HG02642 (cell line): ENCODE results near the gene LEFTY1.

Experiments used
- ATAC-seq: cut with Tn5 transposase; IDR thresholded peaks from one replicate; pipeline ENCODE4 v1.9.1; 2021; ENCODE audit warnings: mild to moderate bottlenecking; ENCODE audit not compliant: unreplicated experiment, poor library complexity

The LEFTY1 gene

DNA sequence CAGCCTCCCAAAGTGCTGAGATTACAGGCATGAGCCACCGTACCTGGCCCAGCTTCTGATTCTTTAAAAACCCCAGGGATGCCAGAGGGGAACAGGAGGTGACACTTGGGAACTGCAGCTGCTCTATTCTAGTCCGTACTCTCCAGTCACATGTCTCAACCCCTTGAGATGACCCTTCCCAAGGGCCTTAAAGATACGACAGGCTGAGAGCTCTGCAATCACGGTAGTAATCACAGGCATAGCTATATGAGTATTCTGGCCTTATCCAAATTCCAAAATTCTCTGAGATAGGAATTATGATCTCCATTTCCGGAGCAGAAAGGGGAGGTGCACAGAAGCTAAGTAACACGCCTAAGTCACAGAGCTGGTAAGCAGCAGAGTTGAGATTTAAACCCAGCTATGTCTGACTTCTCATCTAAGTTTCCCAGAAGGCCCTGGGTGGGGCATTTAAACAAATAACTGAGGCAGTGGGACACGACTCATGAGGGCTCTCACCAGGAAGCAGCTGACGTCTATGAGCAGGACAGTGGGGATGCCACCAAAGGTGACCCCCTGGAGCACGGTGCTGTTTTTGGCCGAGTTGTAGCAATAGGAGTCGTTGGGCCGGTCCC is 11.9 kb downstream of the LEFTY1 start:
- ATAC-seq, result no peak

GRCh38 chr1:225875044-225875815 is 13.7 kb downstream of the LEFTY1 start:
- ATAC-seq, result no peak

GRCh38 chr1:225874431-225874830 is 14.5 kb downstream of the LEFTY1 start:
- no peak for ATAC-seq

GRCh38 chr1:225873281-225873850 is 15.6 kb downstream of the LEFTY1 start:
- ATAC-seq, result no peak

GRCh38 chr1:225872075-225872430 is 16.9 kb downstream of the LEFTY1 start:
- ATAC-seq, result no peak

DNA sequence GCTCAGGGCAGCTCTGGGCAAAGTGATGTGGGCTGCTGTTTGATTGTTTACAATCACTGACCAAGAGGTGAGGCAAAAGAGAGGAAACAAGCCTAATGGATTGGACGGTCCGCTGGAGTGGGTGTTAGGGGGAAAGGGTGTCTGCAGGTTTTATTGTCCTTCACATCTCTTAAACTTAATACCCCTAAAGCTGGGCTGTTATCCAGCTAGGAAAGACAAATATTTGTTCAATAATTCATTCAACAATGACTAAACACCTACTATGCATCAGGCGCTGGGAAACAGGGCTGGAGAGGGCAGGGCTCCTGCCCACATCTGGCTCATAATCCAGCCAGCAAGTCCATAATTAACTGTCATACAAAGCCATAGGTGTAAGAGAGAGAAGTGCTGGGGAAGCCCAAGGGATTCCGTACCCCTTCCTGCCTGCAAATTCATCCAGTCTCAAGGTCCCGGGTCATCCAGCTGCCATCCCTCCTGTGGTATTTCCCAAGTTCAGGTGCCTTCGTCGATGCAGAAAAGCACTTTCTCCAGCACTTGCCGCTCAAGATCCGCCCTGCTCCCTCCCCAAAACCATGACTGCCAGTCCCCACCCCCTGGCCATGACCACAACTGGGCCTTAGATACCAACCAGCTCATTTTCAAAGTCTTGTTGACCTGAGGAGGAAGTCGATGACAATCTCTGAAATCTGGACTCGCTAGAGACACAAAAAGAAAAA is 17.4 kb downstream of the LEFTY1 start:
- ATAC-seq, result no peak

- ATAC-seq, result no peak
These were observed 18.0 kb downstream of the LEFTY1 start for GRCh38 chr1:225870911-225871310.

GRCh38 chr1:225868631-225869330 is 20.2 kb downstream of the LEFTY1 start:
- ATAC-seq, result no peak

DNA sequence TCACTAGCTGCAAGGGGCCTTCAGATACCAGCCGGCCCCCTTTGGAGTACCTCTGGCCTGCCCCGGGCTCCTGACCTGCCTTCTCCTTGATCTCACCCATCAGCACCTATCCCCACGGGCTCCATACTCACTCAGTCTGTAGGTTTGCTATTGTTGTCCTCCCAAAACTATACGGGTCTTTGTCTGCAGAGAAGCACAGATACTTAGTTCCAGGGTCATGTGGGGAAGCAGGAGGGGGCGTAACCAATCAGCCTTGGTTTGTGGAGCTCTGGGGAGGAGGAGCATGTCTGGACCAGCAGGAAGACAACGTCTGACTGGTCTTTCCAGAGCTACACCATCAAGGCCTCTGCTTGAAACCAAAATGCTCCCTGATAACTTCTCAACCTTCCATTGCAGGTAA is 22.0 kb downstream of the LEFTY1 start:
- ATAC-seq, result no peak

GRCh38 chr1:225866061-225866837 is 22.7 kb downstream of the LEFTY1 start:
- ATAC-seq, result no peak

GRCh38 chr1:225865514-225865913 is 23.4 kb downstream of the LEFTY1 start:
- ATAC-seq, result no peak

DNA sequence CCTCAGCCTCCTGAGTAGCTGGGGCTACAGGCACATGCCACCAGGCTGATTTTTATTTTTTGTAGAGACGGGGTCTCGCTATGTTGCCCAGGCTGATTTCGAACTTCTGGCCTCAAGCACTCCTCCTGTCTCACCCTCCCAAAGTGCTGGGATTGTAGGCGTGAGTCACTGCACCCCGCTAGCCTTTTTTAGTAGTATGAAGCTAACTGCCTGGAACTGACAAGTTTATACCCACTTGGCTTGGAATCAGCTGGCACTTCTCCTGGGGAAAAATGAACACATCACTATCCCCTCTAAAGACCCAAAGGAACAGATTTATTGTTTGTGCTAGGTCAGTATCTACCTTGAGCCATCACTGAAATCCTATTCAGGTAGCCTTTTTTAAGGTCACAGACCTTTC is 25.8 kb downstream of the LEFTY1 start:
- ATAC-seq, result no peak

GRCh38 chr1:225862581-225862950 is 26.4 kb downstream of the LEFTY1 start:
- no peak for ATAC-seq

DNA sequence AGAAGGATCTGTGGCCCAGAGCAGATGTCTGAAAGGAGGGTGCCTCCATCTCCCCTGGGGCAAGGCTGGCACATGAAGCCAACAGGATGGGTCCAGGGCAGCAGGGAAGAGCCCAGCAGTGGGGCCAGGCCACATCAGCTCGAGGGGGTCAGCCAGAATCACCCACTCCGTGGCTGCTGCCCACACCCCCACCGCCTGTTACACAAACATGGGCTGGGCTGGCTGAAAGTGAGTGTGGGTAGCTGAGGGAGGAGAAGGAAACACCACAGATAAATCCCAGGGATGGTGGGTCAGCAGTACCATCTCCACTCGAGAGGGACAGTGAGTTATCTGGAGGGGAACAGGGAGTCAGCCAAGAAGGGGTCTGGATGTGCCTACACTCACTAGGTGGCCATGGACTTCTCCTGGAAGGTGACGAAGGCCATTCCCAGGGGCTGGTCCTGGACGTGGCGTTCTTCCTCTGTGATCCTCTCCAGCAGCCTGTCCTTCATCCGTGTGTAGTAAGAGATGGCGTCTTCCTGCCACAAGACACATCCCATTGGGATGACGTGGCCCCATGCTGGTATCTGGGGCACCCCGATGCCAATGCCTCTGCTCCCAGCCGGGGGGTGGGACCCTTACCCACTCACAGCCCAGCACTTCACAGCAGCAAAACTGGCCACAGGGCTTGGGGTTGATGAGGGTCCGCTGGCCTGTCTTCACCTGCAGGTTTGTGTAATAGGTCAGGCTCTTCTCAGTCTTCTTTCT is 26.9 kb downstream of the LEFTY1 start:
- no peak for ATAC-seq

GRCh38 chr1:225860876-225861441 is 28.0 kb downstream of the LEFTY1 start:
- no peak for ATAC-seq

DNA sequence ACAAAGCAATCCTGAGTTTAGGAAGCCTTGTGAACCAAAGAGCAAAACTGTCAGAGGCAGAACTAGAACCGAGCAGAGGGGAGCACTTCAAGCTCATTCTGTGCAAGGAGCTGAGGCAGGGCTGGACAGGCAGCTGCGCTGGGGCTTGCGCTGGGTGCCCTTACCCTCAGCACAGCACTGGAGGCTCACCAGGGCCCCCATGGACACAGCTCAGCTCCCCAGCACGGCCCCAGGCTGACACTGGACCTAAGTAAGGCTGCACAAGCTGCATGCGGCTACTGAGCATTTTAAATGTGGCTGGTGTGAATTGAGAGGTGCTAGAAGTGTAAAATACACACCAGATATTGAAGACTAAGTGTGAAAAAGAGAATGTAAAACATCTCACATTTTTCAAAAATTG is 28.8 kb downstream of the LEFTY1 start:
- ATAC-seq, result no peak

DNA sequence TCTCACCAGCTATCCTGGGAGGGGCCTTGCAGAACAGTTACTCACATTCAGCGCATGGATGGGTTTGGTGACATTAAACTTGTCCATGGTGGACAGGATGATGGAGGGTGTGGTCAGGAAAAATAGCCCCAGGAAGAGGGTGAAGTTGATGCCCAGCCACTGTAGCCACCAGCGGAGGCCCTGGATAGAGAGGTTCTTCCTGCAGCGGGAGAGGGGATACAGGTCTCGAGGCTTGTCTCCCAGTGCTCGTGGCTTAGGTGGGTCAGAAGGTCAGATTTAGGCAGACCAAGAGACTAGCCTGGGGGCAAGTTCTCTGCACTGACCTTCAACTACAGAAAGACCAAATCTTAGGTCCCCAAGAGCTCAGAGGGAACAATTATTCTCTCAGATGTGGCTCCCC is 29.8 kb downstream of the LEFTY1 start:
- ATAC-seq, result no peak

DNA sequence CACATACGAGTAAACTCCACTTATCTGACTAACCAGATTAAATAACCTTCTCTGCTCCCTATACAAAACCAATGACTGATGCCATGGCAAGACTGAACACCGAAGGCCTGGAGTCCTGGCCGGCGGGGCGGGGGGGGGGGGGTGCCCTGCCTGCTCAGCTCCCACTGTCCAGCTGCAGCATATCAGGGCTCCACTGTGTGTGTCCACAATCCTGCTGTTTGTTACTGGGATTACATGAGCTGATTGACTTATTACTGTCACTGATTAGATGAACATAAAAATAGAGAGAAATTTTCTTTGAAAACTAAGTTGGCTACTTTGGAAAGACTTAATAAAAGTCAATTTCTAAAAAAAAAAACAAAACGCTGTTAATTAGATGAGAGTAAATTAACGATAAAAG is 31.7 kb downstream of the LEFTY1 start:
- no peak for ATAC-seq
